Endothelial cell of umbilical vein (primary cell): ENCODE measurements around the gene B3GAT1. TPM values are rescaled to one million over a fixed set of nuclear protein-coding genes. Genes with fewer than 3 reads are reported as not detected.

Experiments used
- BruUV-seq: library from RNA; stranded (reverse); fragments of 400-500 nt; replicated peaks from 2 replicates; lab custom pipeline; 2021; lab: Mats Ljungman, UMichigan
- CTCF ChIA-PET: fragments of 300-600, 350-600 bp; sonication (Branson Sonifier 250); formaldehyde crosslinking; loops from one replicate; lab custom pipeline; 2021; ENCODE audit warnings: antibody characterized with exemption, inconsistent platforms; lab: Charles Lee
- POLR2A ChIA-PET: fragments of 300-600, 350-600 bp; sonication (Branson Sonifier 250); formaldehyde crosslinking; loops from one replicate; lab custom pipeline; 2021; ENCODE audit warnings: antibody characterized with exemption, inconsistent platforms; lab: Charles Lee
- DNase-seq: peaks from one replicate; pipeline ENCODE4 v3.0.0-alpha.2; 2011; ENCODE audit warnings: low read depth, low spot score
- FAIRE-seq: peaks from 2 replicates; lab custom pipeline; 2011; peaks lifted over from hg19 to GRCh38; lab: Jason Lieb, UNC
- H2AFZ ChIP-seq: 2 replicates; pipeline ENCODE4 v1.6.0; 2012; ENCODE audit warnings: low read depth, low read length, control low read depth, inconsistent platforms
- H3K27ac ChIP-seq: 2 replicates; pipeline ENCODE4 v1.5.1; 2011; ENCODE audit warnings: low read depth, mild to moderate bottlenecking, control low read depth, low read length, moderate library complexity; ENCODE audit not compliant: insufficient read depth
- H3K27me3 ChIP-seq, 2 experiments: 2 replicates each; pipeline versions ENCODE4 v1.6.0 to v1.6.1; 2011; ENCODE audit warnings: low read length in 2 of 2, mixed read lengths in 1 of 2; ENCODE audit not compliant: control insufficient read depth in 2 of 2, insufficient read depth in 2 of 2
- H3K36me3 ChIP-seq, 2 experiments: 2 replicates in 1 of 2; 3 replicates in 1 of 2; pipeline ENCODE4 v1.5.1; 2011; ENCODE audit warnings: low read length in 2 of 2, mild to moderate bottlenecking in 1 of 2, moderate library complexity in 1 of 2; ENCODE audit not compliant: control insufficient read depth in 2 of 2, insufficient read depth in 2 of 2; ENCODE audit errors: extremely low read depth in 1 of 2
- H3K4me1 ChIP-seq: 3 replicates; pipeline ENCODE4 v1.5.1; 2011; ENCODE audit warnings: mild to moderate bottlenecking, low read length; ENCODE audit not compliant: control insufficient read depth, insufficient read depth; ENCODE audit errors: extremely low read depth
- H3K4me2 ChIP-seq: 2 replicates; pipeline ENCODE4 v1.6.1; 2011; ENCODE audit warnings: low read length, control low read depth, mixed read lengths; ENCODE audit not compliant: insufficient read depth
- H3K4me3 ChIP-seq, 3 experiments: fragments of 200-600 bp in 1 of 3; sonication (generic), shearing (Covaris generic) in 1 of 3; replicated peaks in 1 of 3; 2 replicates each; pipeline ENCODE4 v1.5.1; 2011 to 2016; ENCODE audit warnings: control low read depth in 3 of 3, low read length in 3 of 3, mild to moderate bottlenecking in 2 of 3, inconsistent platforms in 1 of 3, low read depth in 1 of 3, moderate library complexity in 1 of 3; ENCODE audit not compliant: insufficient read depth in 1 of 3
- H3K79me2 ChIP-seq: 2 replicates; pipeline ENCODE4 v1.6.0; 2012; ENCODE audit warnings: low read length, inconsistent platforms; ENCODE audit not compliant: control insufficient read depth, insufficient read depth
- H3K9ac ChIP-seq: replicated peaks from 2 replicates; pipeline ENCODE3; 2011; ENCODE audit warnings: low read length, control low read depth; ENCODE audit not compliant: insufficient read depth; ENCODE audit errors: extremely low read depth
- H3K9me1 ChIP-seq: replicated peaks from 3 replicates; pipeline ENCODE4 v1.6.0; 2011; ENCODE audit warnings: mild to moderate bottlenecking, low read length; ENCODE audit not compliant: control insufficient read depth, insufficient read depth; ENCODE audit errors: extremely low read depth
- H3K9me3 ChIP-seq: replicated peaks from 2 replicates; pipeline ENCODE4 v1.5.1; 2012; ENCODE audit warnings: low read length, inconsistent platforms; ENCODE audit not compliant: control insufficient read depth, insufficient read depth
- H4K20me1 ChIP-seq: replicated peaks from 2 replicates; pipeline ENCODE3; 2011; ENCODE audit warnings: mild to moderate bottlenecking, low read length; ENCODE audit not compliant: control insufficient read depth, insufficient read depth; ENCODE audit errors: extremely low read depth
- EZH2 ChIP-seq: IDR thresholded peaks from 2 replicates; pipeline ENCODE4 v1.6.1; 2012; ENCODE audit warnings: borderline replicate concordance, low read depth, mild to moderate bottlenecking, moderate library complexity, low read length, inconsistent platforms; ENCODE audit not compliant: severe bottlenecking
- FOS ChIP-seq: IDR thresholded peaks from 2 replicates; pipeline ENCODE4 v1.6.1; 2011; ENCODE audit warnings: mild to moderate bottlenecking, low read length, moderate library complexity, borderline replicate concordance; ENCODE audit not compliant: insufficient read depth
- GATA2 ChIP-seq: IDR thresholded peaks from 2 replicates; pipeline ENCODE4 v1.7.0; 2011; ENCODE audit warnings: low read depth, mild to moderate bottlenecking, moderate library complexity, mixed read lengths, low read length; ENCODE audit not compliant: insufficient read length, insufficient read depth
- JUN ChIP-seq: IDR thresholded peaks from 2 replicates; pipeline ENCODE4 v1.6.1; 2011; ENCODE audit warnings: borderline replicate concordance, low read depth; ENCODE audit not compliant: insufficient read length, insufficient read depth
- MYC ChIP-seq: IDR thresholded peaks from one replicate; pipeline ENCODE4 v1.6.1; 2011; ENCODE audit warnings: mild to moderate bottlenecking, low read depth, low read length
- POLR2A ChIP-seq: IDR thresholded peaks from 2 replicates; pipeline ENCODE4 v1.6.1; 2012; ENCODE audit warnings: low read depth, mild to moderate bottlenecking, control low read depth, low read length
- POLR2AphosphoS5 ChIP-seq: IDR thresholded peaks from 2 replicates; pipeline ENCODE4 v1.6.1; 2012; ENCODE audit warnings: low read depth, mild to moderate bottlenecking, control low read depth, low read length, moderate library complexity; ENCODE audit not compliant: insufficient read depth
- dilution Hi-C: fragments of 300-500 bp; cut with MboI; formaldehyde crosslinking; loops from one replicate; pipeline ENCODE4 v1.15.0; 2019; ENCODE audit warnings: low sequenced_read_pairs; ENCODE audit not compliant: extremely low pct_ligation_motif_present
- intact Hi-C: fragments of 100-400 bp; cut with micrococcal nuclease; formaldehyde crosslinking; loops from one replicate; pipeline ENCODE4 v1.10.0; 2022
- polyA plus RNA-seq, 4 experiments: library from polyadenylated mRNA; depleted of rRNA in 3 of 4; stranded (reverse) in 3 of 4; unstranded in 1 of 4; fragments of >200 nt; gene quantifications; 2 replicates each; pipeline versions ENCODE4 v1.2.1 to v1.2.3, GENCODE V29; 2011 to 2012; ENCODE audit warnings: missing spikeins in 1 of 4
- total RNA-seq: library from RNA; stranded (reverse); gene quantifications from 2 replicates; pipeline ENCODE4 v1.2.3, GENCODE V29; 2021
- TF ChIP-seq, protein P1 (sequence below), 2 donors: IDR thresholded peaks; 1 replicate in 1 of 2; 2 replicates in 1 of 2; pipeline ENCODE4 v1.5.1; 2011; ENCODE audit warnings: low read length in 2 of 2, mild to moderate bottlenecking in 2 of 2, moderate library complexity in 2 of 2, control low read depth in 1 of 2, inconsistent platforms in 1 of 2, low read depth in 1 of 2; ENCODE audit not compliant: insufficient read depth in 1 of 2; ENCODE audit errors: extremely low read depth in 1 of 2
- TF ChIP-seq, protein P2 (sequence below): IDR thresholded peaks from 2 replicates; pipeline ENCODE4 v1.6.1; 2011; ENCODE audit not compliant: insufficient read depth, insufficient read length

Gene B3GAT1
- total and polyA plus RNA-seq, 2 donors (not counting 3 experiments of a cell fraction or from before 2014, with no cell fraction given), result 0.01 TPM; not detected in 1

DNA sequence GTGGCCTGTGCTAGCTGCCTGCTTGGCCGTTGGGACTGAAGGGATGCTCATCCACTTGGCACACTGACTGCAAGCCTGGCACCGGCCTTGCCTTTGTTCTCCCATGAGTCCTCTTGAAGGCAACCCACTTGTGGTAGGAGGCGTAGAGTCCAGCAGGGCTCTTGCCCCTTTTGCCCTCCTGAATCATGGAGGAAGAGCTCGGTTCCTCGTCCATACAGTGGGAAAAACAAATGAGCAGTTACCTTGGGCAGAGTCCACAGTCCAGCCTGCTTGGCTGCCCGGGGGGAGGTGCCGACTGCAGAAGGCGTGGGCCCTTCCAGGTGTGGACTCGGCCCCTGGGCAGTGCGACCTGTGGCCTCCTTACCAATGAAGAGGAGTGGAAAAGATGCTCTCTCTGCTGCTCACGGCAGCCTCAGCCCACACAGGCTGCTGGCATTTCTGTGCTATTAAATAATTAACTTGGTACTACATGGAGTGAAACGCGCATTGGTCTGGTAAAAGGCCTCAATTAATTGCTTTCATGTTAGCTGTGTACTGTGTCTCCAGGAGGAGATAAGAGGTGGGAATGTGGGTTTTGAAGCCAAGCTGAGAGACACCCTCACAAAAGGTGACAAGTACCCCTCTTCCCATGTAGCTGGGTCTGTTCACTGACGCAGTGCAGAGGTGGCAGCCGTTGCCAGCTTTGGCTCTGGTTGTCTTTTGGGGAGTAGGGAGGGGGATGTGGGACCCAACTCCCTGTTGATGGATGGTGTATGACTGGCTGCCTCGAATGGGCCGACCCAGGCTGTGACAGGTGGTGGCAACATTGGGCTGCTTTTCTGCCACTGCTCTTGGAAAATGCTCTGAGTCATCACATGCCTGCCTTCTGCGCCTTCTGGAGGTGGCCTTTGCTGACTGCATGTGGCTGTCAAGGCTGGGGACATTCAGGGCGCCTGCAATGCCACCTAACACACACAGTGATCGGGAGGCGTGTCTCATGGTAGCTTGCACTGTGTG lies 26.8 kb upstream of the B3GAT1 start:
- dilution Hi-C loops, result no loop called here
- intact Hi-C loops, result no loop called here

More for the DNA sequence above, 26.8 kb upstream of the B3GAT1 start:
- no TSS peak for BruUV-seq
- Histone ChIP-seq H2AFZ (no peak overlapping the region), H3K4me1 (no peaks in the 10 kb centered on the region), H3K9me3 (peaks cover 9% of the 10 kb centered on the region), H3K4me2 (no peak overlapping the region), H3K27me3 (no peaks in the 10 kb centered on the region), H3K9ac (no peak overlapping the region), H3K27ac (no peak overlapping the region), H3K36me3 (no peaks in the 10 kb centered on the region), H4K20me1 (no peaks in the 10 kb centered on the region), H3K79me2 (no peaks in the 10 kb centered on the region), H3K4me3 (no peak overlapping the region), H3K9me1 (no peaks in the 10 kb centered on the region)
- no peak for TF ChIP-seq FOS
- TF ChIP-seq POLR2A, result no peak
- TF ChIP-seq, protein P1, sequence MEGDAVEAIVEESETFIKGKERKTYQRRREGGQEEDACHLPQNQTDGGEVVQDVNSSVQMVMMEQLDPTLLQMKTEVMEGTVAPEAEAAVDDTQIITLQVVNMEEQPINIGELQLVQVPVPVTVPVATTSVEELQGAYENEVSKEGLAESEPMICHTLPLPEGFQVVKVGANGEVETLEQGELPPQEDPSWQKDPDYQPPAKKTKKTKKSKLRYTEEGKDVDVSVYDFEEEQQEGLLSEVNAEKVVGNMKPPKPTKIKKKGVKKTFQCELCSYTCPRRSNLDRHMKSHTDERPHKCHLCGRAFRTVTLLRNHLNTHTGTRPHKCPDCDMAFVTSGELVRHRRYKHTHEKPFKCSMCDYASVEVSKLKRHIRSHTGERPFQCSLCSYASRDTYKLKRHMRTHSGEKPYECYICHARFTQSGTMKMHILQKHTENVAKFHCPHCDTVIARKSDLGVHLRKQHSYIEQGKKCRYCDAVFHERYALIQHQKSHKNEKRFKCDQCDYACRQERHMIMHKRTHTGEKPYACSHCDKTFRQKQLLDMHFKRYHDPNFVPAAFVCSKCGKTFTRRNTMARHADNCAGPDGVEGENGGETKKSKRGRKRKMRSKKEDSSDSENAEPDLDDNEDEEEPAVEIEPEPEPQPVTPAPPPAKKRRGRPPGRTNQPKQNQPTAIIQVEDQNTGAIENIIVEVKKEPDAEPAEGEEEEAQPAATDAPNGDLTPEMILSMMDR (IDR thresholded peaks at IDR 0.05; ENCODE audit: extremely low read depth in 1 of 2, insufficient read depth in 1 of 2, low read depth in 1 of 2, low read length in 2 of 2), result no peak
- no peak for TF ChIP-seq JUN
- no peak for TF ChIP-seq POLR2AphosphoS5
- no peak for TF ChIP-seq MYC
- no peak for TF ChIP-seq EZH2
- TF ChIP-seq, protein P2, sequence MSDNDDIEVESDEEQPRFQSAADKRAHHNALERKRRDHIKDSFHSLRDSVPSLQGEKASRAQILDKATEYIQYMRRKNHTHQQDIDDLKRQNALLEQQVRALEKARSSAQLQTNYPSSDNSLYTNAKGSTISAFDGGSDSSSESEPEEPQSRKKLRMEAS, result no peak
- no peak for TF ChIP-seq GATA2
- DNase-seq (no peak), FAIRE-seq (no peak)
- CTCF ChIA-PET, result no interaction called here
- POLR2A ChIA-PET, result no interaction called here
